ENCODE measurements around the gene PIP5K1B.

The PIP5K1B gene

GRCh38 chr9:68869022-68869421 is 164.0 kb downstream of the PIP5K1B start:
- no peaks in the 10 kb centered on the region for H3K4me1 ChIP-seq (ENCODE audit: insufficient read depth, low read length, poor library complexity, severe bottlenecking)
- H3K27me3 ChIP-seq (ENCODE audit: insufficient read depth, low read length, poor library complexity, severe bottlenecking), result no peaks in the 10 kb centered on the region
- H3K9me2 ChIP-seq (replicated peaks; ENCODE audit: low read depth, low read length), result no peaks in the 10 kb centered on the region
- no peaks in the 10 kb centered on the region for H3K9me3 ChIP-seq (ENCODE audit: insufficient read depth, low read depth, low read length)
- no peak for TF ChIP-seq CTCF (conservative IDR thresholded peaks at IDR 0.05; ENCODE audit: low read length)
- TF ChIP-seq EZH2phosphoT487 (IDR thresholded peaks at IDR 0.05; ENCODE audit: borderline replicate concordance), result no peak
- H3K79me2 ChIP-seq (ENCODE audit: insufficient read depth, low read length), result no peaks in the 10 kb centered on the region
- no peak overlapping the region for H3K4me2 ChIP-seq (ENCODE audit: low read depth, low read length, poor library complexity, severe bottlenecking)
- no peaks in the 10 kb centered on the region for H4K20me1 ChIP-seq (ENCODE audit: insufficient read depth, low read length, poor library complexity, severe bottlenecking)
- no peaks in the 10 kb centered on the region for H3K36me3 ChIP-seq (ENCODE audit: insufficient read depth, low read length)
- H2AFZ ChIP-seq (ENCODE audit: low read length), result no peak overlapping the region
- no peak overlapping the region for H3K9ac ChIP-seq (ENCODE audit: low read depth, low read length, poor library complexity, severe bottlenecking)
- no peak overlapping the region for H3K4me3 ChIP-seq (ENCODE audit: low read length, poor library complexity, severe bottlenecking)
- no peaks in the 10 kb centered on the region for H3F3A ChIP-seq (ENCODE audit: low read depth)

GRCh38 chr9:68870086-68870485 is 165.0 kb downstream of the PIP5K1B start:
- no peak for TF ChIP-seq EZH2phosphoT487 (IDR thresholded peaks at IDR 0.05; ENCODE audit: borderline replicate concordance)
- TF ChIP-seq CTCF (conservative IDR thresholded peaks at IDR 0.05; ENCODE audit: low read length), result no peak
- Histone ChIP-seq H3K36me3 (ENCODE audit: insufficient read depth, low read length) (no peaks in the 10 kb centered on the region), H3K9me2 (replicated peaks; ENCODE audit: low read depth, low read length) (no peaks in the 10 kb centered on the region), H2AFZ (ENCODE audit: low read length) (no peak overlapping the region), H3F3A (ENCODE audit: low read depth) (no peaks in the 10 kb centered on the region), H3K9me3 (ENCODE audit: insufficient read depth, low read depth, low read length) (no peaks in the 10 kb centered on the region), H3K79me2 (ENCODE audit: insufficient read depth, low read length) (no peaks in the 10 kb centered on the region), H3K9ac (ENCODE audit: low read depth, low read length, poor library complexity, severe bottlenecking) (no peak overlapping the region), H3K4me2 (ENCODE audit: low read depth, low read length, poor library complexity, severe bottlenecking) (no peak overlapping the region), H3K4me1 (ENCODE audit: insufficient read depth, low read length, poor library complexity, severe bottlenecking) (no peaks in the 10 kb centered on the region), H3K27me3 (ENCODE audit: insufficient read depth, low read length, poor library complexity, severe bottlenecking) (no peaks in the 10 kb centered on the region), H4K20me1 (ENCODE audit: insufficient read depth, low read length, poor library complexity, severe bottlenecking) (no peaks in the 10 kb centered on the region), H3K4me3 (ENCODE audit: low read length, poor library complexity, severe bottlenecking) (no peak overlapping the region)

GRCh38 chr9:68871236-68871635 is 166.2 kb downstream of the PIP5K1B start:
- TF ChIP-seq CTCF (conservative IDR thresholded peaks at IDR 0.05; ENCODE audit: low read length) (no peak), EZH2phosphoT487 (IDR thresholded peaks at IDR 0.05; ENCODE audit: borderline replicate concordance) (no peak)
- Histone ChIP-seq H4K20me1 (ENCODE audit: insufficient read depth, low read length, poor library complexity, severe bottlenecking) (no peaks in the 10 kb centered on the region), H3K9me2 (replicated peaks; ENCODE audit: low read depth, low read length) (no peaks in the 10 kb centered on the region), H3K9me3 (ENCODE audit: insufficient read depth, low read depth, low read length) (no peaks in the 10 kb centered on the region), H3K27me3 (ENCODE audit: insufficient read depth, low read length, poor library complexity, severe bottlenecking) (no peaks in the 10 kb centered on the region), H3F3A (ENCODE audit: low read depth) (no peaks in the 10 kb centered on the region), H3K9ac (ENCODE audit: low read depth, low read length, poor library complexity, severe bottlenecking) (no peak overlapping the region), H3K4me2 (ENCODE audit: low read depth, low read length, poor library complexity, severe bottlenecking) (no peak overlapping the region), H3K4me1 (ENCODE audit: insufficient read depth, low read length, poor library complexity, severe bottlenecking) (no peaks in the 10 kb centered on the region), H3K79me2 (ENCODE audit: insufficient read depth, low read length) (no peaks in the 10 kb centered on the region), H3K4me3 (ENCODE audit: low read length, poor library complexity, severe bottlenecking) (no peak overlapping the region), H2AFZ (ENCODE audit: low read length) (no peak overlapping the region), H3K36me3 (ENCODE audit: insufficient read depth, low read length) (no peaks in the 10 kb centered on the region)

Data from Loucy (cell line).